Hepatocyte (in vitro differentiated cells): Measurements from ENCODE around the gene MUL1. TPM values are rescaled to one million over a fixed set of nuclear protein-coding genes. Genes with fewer than 3 reads are reported as not detected.

Experiments
- DNase-seq: peaks from one replicate; pipeline ENCODE4 v3.0.0-alpha.2; 2016; ENCODE audit warnings: low spot score
- H2AFZ ChIP-seq: fragments of 200-600 bp; sonication (generic); 2 replicates; pipeline ENCODE4 v1.6.0; 2016; ENCODE audit warnings: antibody characterized with exemption, mild to moderate bottlenecking
- H3K27ac ChIP-seq: fragments of 200-600 bp; sonication (generic); 2 replicates; pipeline ENCODE4 v1.5.1; 2016; ENCODE audit warnings: mild to moderate bottlenecking
- H3K27me3 ChIP-seq: fragments of 200-600 bp; sonication (generic); 2 replicates; pipeline ENCODE4 v1.6.1; 2016
- H3K36me3 ChIP-seq: fragments of 200-600 bp; sonication (generic); replicated peaks from 2 replicates; pipeline ENCODE4 v1.5.1; 2016; ENCODE audit warnings: low read depth; ENCODE audit not compliant: insufficient read depth
- H3K4me1 ChIP-seq: fragments of 200-600 bp; sonication (generic); 2 replicates; pipeline ENCODE4 v1.5.1; 2016; ENCODE audit warnings: mild to moderate bottlenecking, moderate library complexity; ENCODE audit not compliant: insufficient read depth
- H3K4me2 ChIP-seq: fragments of 200-600 bp; sonication (generic); 2 replicates; pipeline ENCODE4 v1.6.0; 2016
- H3K4me3 ChIP-seq: fragments of 200-600 bp; sonication (generic); 2 replicates; pipeline ENCODE4 v1.5.1; 2016; ENCODE audit warnings: mild to moderate bottlenecking
- H3K79me2 ChIP-seq: fragments of 200-600 bp; sonication (generic); 2 replicates; pipeline ENCODE4 v1.6.0; 2017; ENCODE audit warnings: mild to moderate bottlenecking
- H3K9me2 ChIP-seq: fragments of 200-600 bp; sonication (generic); replicated peaks from 2 replicates; pipeline ENCODE4 v1.6.0; 2017; ENCODE audit warnings: mild to moderate bottlenecking; ENCODE audit not compliant: insufficient read depth
- H3K9me3 ChIP-seq: fragments of 200-600 bp; sonication (generic); 2 replicates; pipeline ENCODE4 v1.5.1; 2016; ENCODE audit warnings: low read depth, mild to moderate bottlenecking
- H4K20me1 ChIP-seq: fragments of 200-600 bp; sonication (generic); 2 replicates; pipeline ENCODE4 v1.6.0; 2016; ENCODE audit warnings: mild to moderate bottlenecking; ENCODE audit not compliant: insufficient read depth, poor library complexity, severe bottlenecking
- CTCF ChIP-seq: fragments of 200-600 bp; sonication (generic); IDR thresholded peaks from 2 replicates; pipeline ENCODE4 v1.5.1; 2016; ENCODE audit warnings: antibody characterized with exemption, mild to moderate bottlenecking; ENCODE audit not compliant: poor library complexity
- EZH2 ChIP-seq: fragments of 200-600 bp; sonication (generic); IDR thresholded peaks from 2 replicates; pipeline ENCODE4 v1.6.1; 2016; ENCODE audit warnings: antibody characterized with exemption, mild to moderate bottlenecking, borderline replicate concordance
- EZH2phosphoT487 ChIP-seq: fragments of 200-600 bp; sonication (generic); IDR thresholded peaks from one replicate; pipeline ENCODE4 v1.6.1; 2018; ENCODE audit warnings: antibody characterized with exemption, mild to moderate bottlenecking, low read depth, moderate library complexity; ENCODE audit not compliant: unreplicated experiment, severe bottlenecking
- WGBS: methylation state at CpG from one replicate; pipeline ENCODE4 v1.1.6; 2016; ENCODE audit warnings: low lambda C conversion rate; ENCODE audit errors: missing lambda C conversion rate; 5-methylcytosine and 5-hydroxymethylcytosine counted together
- polyA plus RNA-seq: library from polyadenylated mRNA; unstranded; fragments of >200 nt; fragmentation: Nextera tagmentation; extraction: Ambion mirVana; gene quantifications from 2 replicates; pipeline ENCODE4 v1.2.1, GENCODE V29; 2016
- total RNA-seq: library from RNA; depleted of rRNA; stranded (reverse); fragments of >200 nt; gene quantifications from 2 replicates; pipeline ENCODE4 v1.2.3, GENCODE V29; 2014

MUL1 gene
- total and polyA plus RNA-seq, 2 experiments from 2014 or later: 40.1 to 48.1 TPM

GRCh38 chr1:20546637-20547036 lies 38.7 kb upstream of the MUL1 start:
- 85% methylated on average over 3 of the region's 3 CpGs for WGBS
- no peak overlapping the region for H2AFZ ChIP-seq
- no peaks in the 10 kb centered on the region for H4K20me1 ChIP-seq
- no peak for DNase-seq
- H3K36me3 ChIP-seq: no peaks in the 10 kb centered on the region
- no peak overlapping the region for H3K4me2 ChIP-seq
- H3K79me2 ChIP-seq: no peaks in the 10 kb centered on the region
- H3K9me3 ChIP-seq: no peaks in the 10 kb centered on the region
- peaks cover 44% of the 10 kb centered on the region for H3K27me3 ChIP-seq
- no peaks in the 10 kb centered on the region for H3K9me2 ChIP-seq
- H3K4me3 ChIP-seq: no peak overlapping the region
- H3K4me1 ChIP-seq: no peaks in the 10 kb centered on the region
- no peak overlapping the region for H3K27ac ChIP-seq
- TF ChIP-seq CTCF: no peak
- no peak for TF ChIP-seq EZH2phosphoT487
- TF ChIP-seq EZH2: no peak

GRCh38 chr1:20540281-20540680 lies 32.3 kb upstream of the MUL1 start:
- Histone ChIP-seq H3K9me3 (no peaks in the 10 kb centered on the region), H3K4me1 (no peaks in the 10 kb centered on the region)

GRCh38 chr1:20538760-20539551 lies 31.0 kb upstream of the MUL1 start:
- Histone ChIP-seq H2AFZ (no peak overlapping the region), H3K27ac (no peak overlapping the region), H3K4me3 (no peak overlapping the region), H3K4me1 (no peaks in the 10 kb centered on the region), H3K9me2 (no peaks in the 10 kb centered on the region), H3K9me3 (no peaks in the 10 kb centered on the region), H3K36me3 (no peaks in the 10 kb centered on the region), H3K79me2 (no peaks in the 10 kb centered on the region), H3K4me2 (no peak overlapping the region), H3K27me3 (peaks cover 6% of the 10 kb centered on the region), H4K20me1 (no peaks in the 10 kb centered on the region)
- TF ChIP-seq EZH2 (no peak), CTCF (no peak)
- DNase-seq: no peak
- WGBS: 61% methylated on average over 3 of the region's 3 CpGs

More at GRCh38 chr1:20540281-20540680, 32.3 kb upstream of the MUL1 start:
- Histone ChIP-seq H3K27me3 (peaks cover 13% of the 10 kb centered on the region), H3K4me2 (no peak overlapping the region), H3K36me3 (no peaks in the 10 kb centered on the region), H3K79me2 (no peaks in the 10 kb centered on the region), H4K20me1 (no peaks in the 10 kb centered on the region), H3K4me3 (no peak overlapping the region), H2AFZ (no peak overlapping the region), H3K27ac (no peak overlapping the region), H3K9me2 (no peaks in the 10 kb centered on the region)
- 100% methylated on average over 1 of the region's 1 CpG for WGBS
- no peak for TF ChIP-seq EZH2
- no peak for TF ChIP-seq CTCF
- TF ChIP-seq EZH2phosphoT487: no peak
- DNase-seq: no peak

GRCh38 chr1:20538227-20538626 lies 30.3 kb upstream of the MUL1 start:
- no peak for DNase-seq
- H3K36me3 ChIP-seq: no peaks in the 10 kb centered on the region
- H3K27ac ChIP-seq: no peak overlapping the region
- H3K27me3 ChIP-seq: peaks cover 3% of the 10 kb centered on the region
- no peaks in the 10 kb centered on the region for H3K9me2 ChIP-seq
- no peak overlapping the region for H3K4me2 ChIP-seq
- WGBS: 29% methylated on average over 2 of the region's 2 CpGs
- TF ChIP-seq EZH2 (no peak), EZH2phosphoT487 (no peak)
- H3K79me2 ChIP-seq: no peaks in the 10 kb centered on the region
- H3K4me1 ChIP-seq: no peaks in the 10 kb centered on the region
- H4K20me1 ChIP-seq: no peaks in the 10 kb centered on the region
- H2AFZ ChIP-seq: no peak overlapping the region
- no peaks in the 10 kb centered on the region for H3K9me3 ChIP-seq
- no peak overlapping the region for H3K4me3 ChIP-seq
